GM12892 (cell line): Measurements from ENCODE around the gene SCCPDH.

ENCODE experiments used
- POLR2A ChIP-seq: IDR thresholded peaks from 2 replicates; pipeline ENCODE4 v1.6.1; 2011; ENCODE audit warnings: low read depth, low read length, control low read depth
- POLR2AphosphoS5 ChIP-seq: IDR thresholded peaks from 2 replicates; pipeline ENCODE4 v1.6.1; 2011; ENCODE audit warnings: low read depth, low read length, control low read depth
- TAF1 ChIP-seq: IDR thresholded peaks from 2 replicates; pipeline ENCODE4 v1.6.1; 2011; ENCODE audit warnings: low read depth, mild to moderate bottlenecking, control low read depth, low read length, borderline replicate concordance

DNA sequence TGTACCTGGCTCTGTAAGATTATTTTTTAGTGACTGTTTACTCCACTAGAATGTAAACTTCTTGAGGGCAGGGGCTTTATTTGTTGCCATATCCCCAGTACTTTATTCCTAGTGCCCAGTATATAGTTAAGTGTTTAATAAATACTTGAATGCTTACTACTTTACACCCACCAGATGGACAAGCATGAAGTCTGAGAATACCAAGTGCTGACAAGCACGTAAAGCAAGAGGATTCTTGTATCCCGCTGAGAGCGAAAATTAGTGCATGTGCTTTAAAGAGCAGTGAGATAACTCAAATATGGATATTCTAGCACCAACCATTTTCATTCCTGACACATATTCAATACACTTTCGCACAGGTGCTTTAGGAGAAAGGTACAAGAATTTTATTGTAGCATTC lies 1.5 kb upstream of the SCCPDH start:
- TF ChIP-seq POLR2AphosphoS5 (no peak), POLR2A (no peak), TAF1 (no peak)
